Uterus (tissue), 2 donors: ENCODE data around the gene OR2A7.
"Not testable (repeated sequence)": the region's sequence is repeated elsewhere in the genome, so short reads cannot be mapped to it uniquely, and the experiment has no call there.

Experiments used
- POLR2A ChIP-seq, 2 donors: fragments of 450-650 bp; IDR thresholded peaks; one replicate each; pipeline ENCODE4 v1.6.1; 2016; ENCODE audit warnings: antibody characterized with exemption in 2 of 2, mild to moderate bottlenecking in 1 of 2, moderate library complexity in 1 of 2
- TF ChIP-seq, protein P1 (sequence below), 4 experiments: fragments of 200-600 bp in 2 of 4; fragments of 450-650 bp in 2 of 4; sonication (generic) in 2 of 4; IDR thresholded peaks; one replicate each; pipeline ENCODE4 v1.5.1; 2016 to 2019; ENCODE audit warnings: antibody characterized with exemption in 4 of 4, mild to moderate bottlenecking in 2 of 4, moderate library complexity in 1 of 4

DNA sequence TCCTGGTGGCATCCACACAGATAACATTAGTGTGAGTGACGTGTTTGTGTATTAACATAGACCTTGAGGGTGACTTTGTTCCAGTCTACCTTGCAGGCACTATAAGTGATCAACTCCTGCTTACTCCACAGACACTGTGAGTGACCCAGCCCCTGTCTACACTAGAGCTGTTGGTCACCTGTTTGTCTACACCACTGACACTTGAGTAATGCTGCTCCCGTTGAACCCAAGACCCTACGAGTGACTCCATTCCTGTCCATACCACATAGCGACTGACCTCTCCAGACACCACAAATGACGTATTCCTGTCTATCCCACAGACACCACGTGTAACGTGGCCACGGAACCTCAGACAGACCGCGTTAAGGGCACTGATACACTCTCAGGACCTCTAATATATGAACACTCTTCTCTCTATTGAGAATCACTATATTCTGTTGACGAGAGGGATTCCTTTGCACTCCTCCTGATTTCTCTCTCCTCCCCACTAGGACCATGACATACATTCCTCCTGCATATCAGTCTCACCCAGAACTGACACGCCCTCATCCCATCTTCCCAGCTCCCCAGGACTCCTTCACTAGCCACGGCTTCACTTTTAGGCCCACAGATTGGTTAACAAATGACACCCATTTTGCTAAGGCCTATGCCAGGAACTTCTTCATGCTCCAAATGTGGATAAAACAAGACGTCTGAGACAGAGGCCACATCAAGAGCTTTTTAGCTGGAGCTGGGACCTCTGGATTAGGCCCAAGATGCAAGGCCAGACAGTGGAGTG is 28.0 kb upstream of the OR2A7 start:
- not testable (repeated sequence) for TF ChIP-seq POLR2A (IDR thresholded peaks at IDR 0.05)
- TF ChIP-seq, protein P1, sequence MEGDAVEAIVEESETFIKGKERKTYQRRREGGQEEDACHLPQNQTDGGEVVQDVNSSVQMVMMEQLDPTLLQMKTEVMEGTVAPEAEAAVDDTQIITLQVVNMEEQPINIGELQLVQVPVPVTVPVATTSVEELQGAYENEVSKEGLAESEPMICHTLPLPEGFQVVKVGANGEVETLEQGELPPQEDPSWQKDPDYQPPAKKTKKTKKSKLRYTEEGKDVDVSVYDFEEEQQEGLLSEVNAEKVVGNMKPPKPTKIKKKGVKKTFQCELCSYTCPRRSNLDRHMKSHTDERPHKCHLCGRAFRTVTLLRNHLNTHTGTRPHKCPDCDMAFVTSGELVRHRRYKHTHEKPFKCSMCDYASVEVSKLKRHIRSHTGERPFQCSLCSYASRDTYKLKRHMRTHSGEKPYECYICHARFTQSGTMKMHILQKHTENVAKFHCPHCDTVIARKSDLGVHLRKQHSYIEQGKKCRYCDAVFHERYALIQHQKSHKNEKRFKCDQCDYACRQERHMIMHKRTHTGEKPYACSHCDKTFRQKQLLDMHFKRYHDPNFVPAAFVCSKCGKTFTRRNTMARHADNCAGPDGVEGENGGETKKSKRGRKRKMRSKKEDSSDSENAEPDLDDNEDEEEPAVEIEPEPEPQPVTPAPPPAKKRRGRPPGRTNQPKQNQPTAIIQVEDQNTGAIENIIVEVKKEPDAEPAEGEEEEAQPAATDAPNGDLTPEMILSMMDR (IDR thresholded peaks at IDR 0.05), result not testable (repeated sequence)
